Stimulated activated CD4-positive, alpha-beta T cell treated with anti-CD3 and anti-CD28 coated beads, Interleukin-12 subunit alpha, Interleukin-12 subunit beta, amount 100 ng/mL, for 24 hours (primary cell): ENCODE measurements around the gene ESF1.

Experiments used
- DNase-seq, 2 experiments: peaks; one replicate each; pipeline ENCODE4 v3.0.0-alpha.2; 2020; ENCODE audit warnings: low read depth in 2 of 2

Gene ESF1, protein sequence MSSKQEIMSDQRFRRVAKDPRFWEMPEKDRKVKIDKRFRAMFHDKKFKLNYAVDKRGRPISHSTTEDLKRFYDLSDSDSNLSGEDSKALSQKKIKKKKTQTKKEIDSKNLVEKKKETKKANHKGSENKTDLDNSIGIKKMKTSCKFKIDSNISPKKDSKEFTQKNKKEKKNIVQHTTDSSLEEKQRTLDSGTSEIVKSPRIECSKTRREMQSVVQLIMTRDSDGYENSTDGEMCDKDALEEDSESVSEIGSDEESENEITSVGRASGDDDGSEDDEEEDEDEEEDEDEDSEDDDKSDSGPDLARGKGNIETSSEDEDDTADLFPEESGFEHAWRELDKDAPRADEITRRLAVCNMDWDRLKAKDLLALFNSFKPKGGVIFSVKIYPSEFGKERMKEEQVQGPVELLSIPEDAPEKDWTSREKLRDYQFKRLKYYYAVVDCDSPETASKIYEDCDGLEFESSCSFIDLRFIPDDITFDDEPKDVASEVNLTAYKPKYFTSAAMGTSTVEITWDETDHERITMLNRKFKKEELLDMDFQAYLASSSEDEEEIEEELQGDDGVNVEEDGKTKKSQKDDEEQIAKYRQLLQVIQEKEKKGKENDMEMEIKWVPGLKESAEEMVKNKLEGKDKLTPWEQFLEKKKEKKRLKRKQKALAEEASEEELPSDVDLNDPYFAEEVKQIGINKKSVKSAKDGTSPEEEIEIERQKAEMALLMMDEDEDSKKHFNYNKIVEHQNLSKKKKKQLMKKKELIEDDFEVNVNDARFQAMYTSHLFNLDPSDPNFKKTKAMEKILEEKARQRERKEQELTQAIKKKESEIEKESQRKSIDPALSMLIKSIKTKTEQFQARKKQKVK

DNA sequence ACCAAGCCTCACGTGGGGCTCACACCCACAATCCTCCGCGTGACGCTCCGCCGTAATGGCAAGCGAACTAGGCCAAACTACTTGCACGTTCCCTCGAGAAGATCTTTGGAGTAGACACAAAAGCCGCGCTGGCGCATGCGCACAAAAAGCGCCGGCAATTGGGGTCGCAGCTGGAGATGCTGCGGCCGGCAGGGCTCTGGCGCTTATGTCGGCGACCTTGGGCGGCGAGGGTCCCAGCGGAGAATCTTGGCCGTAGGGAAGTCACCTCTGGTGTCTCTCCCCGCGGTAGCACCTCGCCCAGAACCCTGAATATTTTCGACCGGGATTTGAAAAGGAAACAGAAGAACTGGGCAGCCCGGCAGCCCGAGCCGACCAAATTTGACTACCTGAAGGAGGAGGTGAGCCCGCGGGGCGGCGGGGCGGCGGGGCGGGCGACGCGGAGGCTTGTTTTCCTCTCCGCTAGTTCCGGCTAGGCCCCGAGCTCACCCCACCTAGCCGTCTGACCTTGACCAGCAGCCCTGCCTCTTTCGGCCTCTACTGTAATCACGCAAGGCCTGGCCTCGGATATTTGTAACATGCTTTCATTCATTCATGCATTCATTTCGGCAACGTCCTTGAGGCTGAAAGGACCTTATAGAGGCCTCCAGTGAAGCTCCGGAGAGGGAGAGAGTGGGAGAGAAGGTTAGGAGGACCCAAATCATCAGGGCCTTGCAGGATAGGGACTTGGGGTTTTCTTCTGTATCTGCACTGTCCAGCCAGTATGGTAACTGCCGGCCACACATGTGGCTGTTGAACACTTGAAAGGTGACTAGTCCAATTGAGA is at the start of gene ESF1, which contains the start of gene NDUFAF5:
Gene ESF1, minus strand, starts transcription at position 27 of the 823 bp plus-strand sequence. CDS start 1,779 bp downstream, outside the sequence.
Gene NDUFAF5, plus strand, starts transcription at position 136 of the 823 bp plus-strand sequence. Its CDS starts 41 bp downstream, at position 177.
- DNase-seq = peak; percentile 83 to 86

DNA sequence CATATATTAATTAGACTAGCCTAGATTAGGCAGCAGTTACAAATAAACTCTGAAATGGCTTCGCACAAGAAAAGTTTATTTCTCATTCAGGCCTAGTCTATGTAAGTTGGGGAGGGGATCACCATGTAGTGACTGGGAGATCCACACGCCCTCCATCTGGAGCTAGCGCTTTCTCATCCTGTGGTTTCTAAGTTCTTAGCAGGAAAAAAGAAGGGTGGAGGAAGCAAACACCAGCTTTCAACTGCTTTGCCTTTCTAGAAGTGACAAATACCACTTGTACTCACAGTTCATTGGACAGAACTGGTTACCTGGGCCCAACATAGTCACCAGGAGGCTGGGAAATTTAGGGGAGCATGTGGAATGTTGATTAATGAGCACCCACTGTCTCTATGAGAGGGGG is 46.8 kb upstream of the ESF1 start:
- no peak for DNase-seq

DNA sequence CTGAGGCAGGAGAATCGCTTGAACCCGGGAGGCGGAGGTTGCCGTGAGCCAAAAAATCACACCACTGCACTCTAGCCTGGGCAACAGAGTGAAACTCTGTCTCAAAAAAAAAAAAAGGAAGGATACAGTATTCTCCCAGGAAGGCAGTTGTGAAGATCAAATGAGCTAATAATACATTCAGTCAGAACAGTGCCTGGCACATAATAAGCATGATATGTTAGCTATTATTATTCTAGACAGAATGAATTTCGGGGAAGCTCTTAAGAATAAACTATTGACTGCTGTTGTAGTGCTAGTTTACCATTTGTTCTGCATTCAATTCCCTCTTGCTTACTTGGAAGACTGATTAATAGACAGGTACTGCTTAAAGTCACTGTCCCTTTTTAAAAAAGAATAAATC is 40.7 kb upstream of the ESF1 start:
- no peak for DNase-seq

DNA sequence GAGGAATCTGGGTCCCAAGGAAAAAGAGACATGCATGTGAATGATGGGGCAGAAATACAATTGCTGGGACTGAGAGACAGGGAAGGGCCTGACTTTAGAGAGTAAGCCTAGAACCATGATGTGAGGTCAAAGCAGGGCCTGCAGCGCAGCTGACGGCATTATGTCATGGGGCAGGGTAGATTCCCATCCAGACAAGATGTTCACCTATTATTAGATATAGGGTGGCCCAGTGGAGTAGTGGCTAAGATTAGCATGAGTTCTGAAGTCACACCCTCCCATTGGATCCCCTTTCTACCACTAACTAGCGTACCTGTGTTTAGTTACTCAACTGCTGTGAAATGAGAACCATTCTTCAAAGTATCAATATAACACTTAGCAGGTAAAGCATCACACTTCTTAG is 39.7 kb upstream of the ESF1 start:
- no peak for DNase-seq

DNA sequence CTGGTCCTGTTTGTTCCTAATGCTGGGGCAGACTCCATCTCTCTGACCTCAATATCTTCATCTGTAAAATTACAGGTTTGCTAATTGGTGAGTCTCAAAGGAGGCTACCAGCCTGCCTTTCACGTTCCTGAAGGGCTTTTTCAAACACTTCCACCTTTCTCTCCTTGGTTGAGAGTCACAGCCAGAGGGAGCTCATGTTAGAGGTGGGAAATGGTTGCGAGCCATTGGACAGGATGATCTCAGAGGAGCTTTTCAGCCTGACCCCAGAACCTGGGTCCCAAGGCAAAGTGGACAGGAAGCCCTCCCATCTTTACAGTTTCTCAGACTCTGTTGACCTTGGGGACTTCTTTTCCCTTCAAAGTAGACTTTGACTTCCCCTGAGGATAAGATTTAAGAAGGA is 37.7 kb upstream of the ESF1 start:
- DNase-seq = no peak

DNA sequence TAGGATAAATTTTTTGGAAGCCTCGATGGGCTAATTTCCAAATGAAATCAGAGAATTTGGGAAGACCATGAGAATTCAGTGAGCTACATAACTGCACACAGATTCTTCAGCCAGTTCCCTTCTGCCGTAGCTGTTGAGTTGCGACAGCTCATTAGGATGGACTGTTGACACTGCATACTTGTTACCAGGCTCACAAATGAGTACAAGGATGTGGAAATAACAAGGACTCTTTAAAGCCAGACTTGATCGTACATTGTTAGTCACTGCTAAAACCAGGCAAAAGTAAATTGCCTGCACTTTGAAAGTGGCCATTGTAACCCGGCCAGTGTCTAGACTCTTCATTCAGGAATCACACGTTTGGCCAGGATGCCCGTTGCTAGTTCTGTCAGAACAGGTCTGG is 37.2 kb upstream of the ESF1 start:
- DNase-seq = no peak

DNA sequence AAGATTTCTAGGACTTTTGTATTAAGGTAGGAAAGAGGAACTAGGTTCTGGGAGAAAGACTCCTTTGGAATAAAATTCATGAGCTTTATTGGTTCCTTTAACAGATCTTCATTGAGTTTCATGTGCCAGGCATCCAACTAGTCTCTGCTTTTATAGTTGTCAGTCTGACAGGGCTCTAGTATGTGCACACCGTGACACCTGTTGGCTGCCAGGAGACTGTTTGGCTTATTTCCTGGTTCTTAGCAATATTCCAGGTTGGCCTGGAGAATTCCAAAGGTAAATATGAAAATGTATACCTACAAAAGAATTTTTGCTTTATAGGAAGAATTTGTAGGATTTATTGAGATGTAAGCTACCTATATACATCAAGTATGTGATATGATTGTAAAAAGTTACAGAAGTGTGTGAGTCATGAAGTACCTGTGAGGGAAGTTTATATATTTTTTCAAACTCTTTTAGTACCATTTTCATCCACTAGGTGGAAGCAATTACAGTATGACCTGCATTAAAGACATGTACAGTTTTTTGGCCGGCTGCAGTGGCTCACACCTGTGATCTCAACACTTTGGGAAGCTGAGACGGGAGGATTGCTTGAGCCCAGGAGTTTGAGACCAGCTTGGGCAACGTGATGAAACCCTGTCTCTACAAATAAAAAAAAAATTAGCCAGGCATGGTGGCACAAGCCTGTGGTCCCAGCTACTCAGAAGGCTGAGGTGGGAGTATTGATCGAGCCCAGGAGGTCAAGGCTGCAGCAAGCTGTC is 35.3 kb upstream of the ESF1 start:
- DNase-seq = no peak

DNA sequence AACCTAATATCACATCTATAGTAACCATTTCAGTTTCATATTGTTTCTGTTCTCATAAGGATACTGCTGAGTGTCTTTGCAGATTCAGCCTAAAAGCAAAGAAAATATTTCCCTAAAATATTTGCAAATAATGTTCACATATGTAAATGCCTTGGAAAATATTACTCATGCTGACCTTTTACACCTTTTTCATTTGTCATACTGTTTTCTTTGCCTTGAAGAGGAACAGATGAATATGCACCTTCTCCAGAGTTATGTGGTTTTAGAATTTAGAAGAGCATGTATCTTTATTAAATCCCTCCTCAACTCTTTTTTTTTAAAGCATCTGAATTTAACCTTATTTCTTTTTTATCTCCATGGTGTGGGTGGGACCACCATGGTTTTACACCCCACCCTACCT is 32.6 kb upstream of the ESF1 start:
- DNase-seq = no peak

DNA sequence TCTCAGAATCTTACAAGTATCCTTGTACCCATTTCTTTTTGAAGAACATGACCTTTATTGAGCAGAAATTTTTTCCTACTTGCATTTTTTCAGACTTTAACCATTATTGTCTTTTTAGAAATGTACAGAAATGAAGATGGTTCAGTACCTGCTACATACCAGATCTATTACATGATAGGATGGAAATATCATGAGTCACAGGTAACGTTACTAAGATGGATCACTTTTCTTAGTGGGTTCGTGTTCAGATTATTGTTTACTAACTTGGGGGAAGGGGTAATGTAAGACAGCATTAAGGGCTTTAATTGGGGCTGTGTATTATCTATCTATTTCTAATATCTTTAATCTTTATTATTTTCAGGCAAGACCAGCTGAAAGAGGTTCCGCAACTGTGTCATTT is 32.0 kb upstream of the ESF1 start:
- DNase-seq = no peak

DNA sequence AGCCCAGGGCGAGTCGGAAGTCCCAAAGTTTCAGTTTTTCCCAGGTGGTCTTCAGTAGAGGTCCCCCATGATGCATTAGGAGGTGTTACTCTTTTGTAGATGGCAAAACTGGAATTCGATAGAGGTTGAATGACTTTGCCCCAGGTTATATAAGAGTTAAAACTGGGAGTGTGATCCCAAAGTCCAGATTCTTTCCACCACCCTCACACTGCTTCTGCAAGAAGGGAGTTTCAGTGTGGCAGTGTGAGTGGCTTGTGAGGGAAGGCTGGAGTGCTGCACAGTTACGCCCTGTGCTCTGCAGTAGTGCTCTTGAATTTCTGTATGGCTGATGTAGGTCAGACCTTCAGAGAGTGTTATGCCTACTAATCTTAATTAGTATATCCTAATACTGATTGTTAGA is 30.0 kb upstream of the ESF1 start:
- no peak for DNase-seq

DNA sequence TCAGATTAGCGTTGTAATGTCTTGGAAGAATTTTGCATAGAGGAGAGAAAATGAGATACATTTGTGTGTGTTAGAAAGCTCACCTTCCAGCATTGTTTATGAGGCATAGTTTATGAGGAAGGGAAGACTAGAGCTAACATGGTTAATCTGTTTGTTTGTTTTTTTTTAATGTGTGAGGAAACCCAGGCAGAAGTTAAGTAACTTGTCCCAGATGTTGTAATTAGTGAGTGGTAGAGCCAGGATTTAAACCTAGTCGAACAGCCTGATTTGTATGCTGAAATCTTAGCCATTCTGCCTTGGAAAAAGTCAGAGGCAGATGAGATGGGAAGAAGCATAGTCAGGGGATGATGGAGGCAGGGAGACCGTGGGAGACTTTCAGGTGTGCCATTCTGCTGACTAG is 29.2 kb upstream of the ESF1 start:
- no peak for DNase-seq

DNA sequence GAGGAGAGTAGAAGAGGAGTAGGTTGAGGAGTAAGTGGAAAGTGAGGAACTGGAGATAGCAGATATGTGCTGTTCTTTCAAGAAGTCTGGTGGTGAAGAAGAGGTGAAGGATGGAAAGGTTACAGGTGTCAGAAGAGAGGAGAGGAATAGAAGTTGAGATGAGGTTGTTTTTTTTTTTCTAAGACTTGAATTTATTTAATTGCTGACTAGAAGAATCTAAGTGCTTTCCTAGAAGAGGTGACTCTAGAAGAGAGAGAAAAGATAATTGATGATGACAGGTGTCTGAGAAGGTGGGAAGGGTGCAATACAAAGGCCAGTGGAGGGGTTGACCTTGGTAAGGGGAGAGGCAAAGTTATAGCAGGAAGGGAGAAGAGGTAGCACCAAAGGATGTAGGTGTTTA is 25.7 kb upstream of the ESF1 start:
- no peak for DNase-seq

DNA sequence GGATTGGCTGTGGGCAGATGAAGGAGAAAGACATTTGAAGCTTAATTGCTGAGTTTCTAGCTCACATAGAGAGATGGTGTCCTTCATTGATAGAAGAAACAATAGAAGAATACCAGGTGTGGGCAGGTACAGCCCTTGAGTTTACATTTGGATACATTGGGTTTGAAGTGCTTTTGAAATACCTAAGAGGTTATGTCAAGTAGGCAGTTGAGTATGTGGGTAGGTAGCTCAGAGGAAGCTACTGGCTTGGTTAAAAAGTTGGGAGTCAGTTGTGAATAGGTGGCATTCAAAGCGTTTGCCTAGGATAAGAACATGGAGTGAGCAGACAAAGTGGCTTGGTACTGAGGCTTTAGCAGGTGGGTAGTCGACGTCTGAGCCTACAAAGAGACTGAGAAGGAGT is 25.1 kb upstream of the ESF1 start:
- DNase-seq = no peak

DNA sequence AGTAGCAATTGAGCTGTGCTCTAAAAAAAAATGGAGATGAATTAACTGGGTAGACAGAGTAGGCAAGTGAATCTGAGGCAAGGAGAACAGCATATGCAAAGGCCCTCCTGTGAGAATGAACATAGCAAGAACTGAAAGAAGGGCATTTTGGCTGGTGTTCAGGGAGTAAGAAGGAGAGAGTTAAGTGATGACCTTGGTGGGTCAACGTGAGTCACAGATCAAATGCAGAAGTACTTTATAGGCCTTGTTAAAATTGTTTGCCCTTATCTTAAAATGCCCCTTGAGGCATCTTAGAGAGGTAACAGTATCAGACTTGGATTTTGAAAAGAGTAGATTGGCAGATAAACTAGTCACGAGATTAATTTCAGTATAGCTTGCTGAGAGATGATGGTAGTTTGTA is 24.7 kb upstream of the ESF1 start:
- no peak for DNase-seq

DNA sequence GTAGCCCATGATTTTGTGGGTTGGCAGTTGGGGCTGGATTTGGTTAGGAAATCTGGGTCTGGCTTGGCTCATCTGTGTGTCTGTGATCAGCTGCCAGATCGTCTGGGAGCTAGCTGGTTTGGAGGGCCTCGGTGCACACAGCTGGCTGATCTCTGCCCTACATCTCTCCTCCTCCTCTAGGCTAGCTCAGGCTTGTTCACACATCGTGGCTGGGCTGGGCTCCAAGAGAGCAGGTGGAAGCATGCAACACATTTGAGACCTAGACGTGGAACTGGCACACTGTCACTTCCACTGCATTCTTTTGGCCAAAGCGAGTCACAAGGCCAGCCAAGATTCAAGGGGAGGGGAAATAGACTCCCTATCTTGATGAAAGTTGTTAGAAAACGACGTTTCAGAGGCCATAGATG is 16.0 kb upstream of the ESF1 start:
- DNase-seq = no peak

DNA sequence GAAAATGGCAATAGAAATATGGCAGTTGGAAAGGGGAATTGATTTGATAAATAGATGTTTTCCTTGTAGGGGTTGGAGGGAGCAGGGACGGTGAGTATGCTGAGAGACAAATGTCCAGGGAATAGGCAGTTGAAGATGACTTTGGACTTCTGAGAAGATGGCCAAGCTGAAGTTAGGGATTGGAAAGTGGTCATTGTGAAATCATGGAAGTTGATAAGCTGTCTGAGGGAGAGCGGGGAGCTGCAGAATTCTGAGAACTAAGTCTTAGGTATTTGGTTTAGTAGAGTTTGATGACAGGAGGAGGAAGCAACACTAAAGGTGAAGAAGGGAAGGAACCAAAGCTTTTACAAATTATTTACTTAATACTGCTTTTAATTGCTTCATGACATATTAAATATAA is 15.3 kb upstream of the ESF1 start:
- DNase-seq = no peak

DNA sequence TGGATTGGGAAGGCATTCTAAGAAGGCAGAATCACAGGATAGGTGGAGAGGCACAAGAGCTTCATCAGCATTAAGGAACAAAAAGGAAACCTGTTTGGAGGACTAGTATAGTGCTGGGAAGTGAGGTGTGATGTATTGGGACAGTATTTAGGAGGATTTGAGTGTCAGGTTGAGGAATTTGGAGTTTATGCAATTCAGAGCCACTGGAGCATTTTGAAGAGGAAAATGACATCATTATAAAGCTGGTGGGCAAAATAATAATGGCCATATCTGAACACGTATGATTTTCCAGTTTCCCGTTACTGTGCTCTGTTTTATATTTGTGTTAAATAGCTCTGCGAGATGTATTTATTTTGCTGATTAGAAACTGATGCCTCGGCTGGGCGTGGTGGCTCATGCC is 14.3 kb upstream of the ESF1 start:
- no peak for DNase-seq

DNA sequence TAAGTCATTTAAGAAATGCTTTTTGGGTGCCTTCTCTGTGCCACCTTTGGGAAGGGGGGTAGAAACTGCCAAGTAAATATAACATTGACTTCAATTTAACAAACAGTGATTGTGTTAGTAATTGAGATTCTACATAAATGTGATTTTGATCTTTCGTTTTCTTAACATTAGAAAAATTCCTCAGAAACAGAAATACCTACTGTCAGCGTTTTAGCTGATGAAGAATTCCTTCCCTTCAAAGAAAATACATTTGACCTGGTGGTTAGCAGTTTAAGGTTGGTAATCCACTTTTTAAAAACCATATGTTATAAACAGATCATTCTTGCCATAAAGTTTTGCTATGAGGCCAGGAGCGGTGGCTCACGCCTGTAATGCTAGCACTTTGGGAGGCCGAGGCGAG is 9.9 kb upstream of the ESF1 start:
- no peak for DNase-seq

DNA sequence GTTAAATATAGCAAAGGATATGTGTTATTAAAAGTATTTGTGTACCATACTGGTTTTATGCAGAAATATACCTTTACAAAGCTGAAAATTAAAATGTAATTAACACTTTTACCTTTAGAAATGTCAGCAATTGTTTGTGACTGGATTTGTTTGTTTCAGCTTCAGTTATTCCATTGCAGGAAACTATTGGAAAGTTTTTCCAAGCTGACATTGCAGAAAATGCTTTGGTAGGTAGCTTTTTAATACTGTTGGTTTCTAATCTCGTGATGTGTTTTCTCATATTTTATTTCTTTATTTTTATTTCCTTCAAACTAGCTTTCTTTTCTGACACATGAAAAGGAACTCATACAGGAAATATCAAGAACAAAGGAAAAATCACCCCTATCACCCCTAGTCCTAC is 8.3 kb upstream of the ESF1 start:
- no peak for DNase-seq

DNA sequence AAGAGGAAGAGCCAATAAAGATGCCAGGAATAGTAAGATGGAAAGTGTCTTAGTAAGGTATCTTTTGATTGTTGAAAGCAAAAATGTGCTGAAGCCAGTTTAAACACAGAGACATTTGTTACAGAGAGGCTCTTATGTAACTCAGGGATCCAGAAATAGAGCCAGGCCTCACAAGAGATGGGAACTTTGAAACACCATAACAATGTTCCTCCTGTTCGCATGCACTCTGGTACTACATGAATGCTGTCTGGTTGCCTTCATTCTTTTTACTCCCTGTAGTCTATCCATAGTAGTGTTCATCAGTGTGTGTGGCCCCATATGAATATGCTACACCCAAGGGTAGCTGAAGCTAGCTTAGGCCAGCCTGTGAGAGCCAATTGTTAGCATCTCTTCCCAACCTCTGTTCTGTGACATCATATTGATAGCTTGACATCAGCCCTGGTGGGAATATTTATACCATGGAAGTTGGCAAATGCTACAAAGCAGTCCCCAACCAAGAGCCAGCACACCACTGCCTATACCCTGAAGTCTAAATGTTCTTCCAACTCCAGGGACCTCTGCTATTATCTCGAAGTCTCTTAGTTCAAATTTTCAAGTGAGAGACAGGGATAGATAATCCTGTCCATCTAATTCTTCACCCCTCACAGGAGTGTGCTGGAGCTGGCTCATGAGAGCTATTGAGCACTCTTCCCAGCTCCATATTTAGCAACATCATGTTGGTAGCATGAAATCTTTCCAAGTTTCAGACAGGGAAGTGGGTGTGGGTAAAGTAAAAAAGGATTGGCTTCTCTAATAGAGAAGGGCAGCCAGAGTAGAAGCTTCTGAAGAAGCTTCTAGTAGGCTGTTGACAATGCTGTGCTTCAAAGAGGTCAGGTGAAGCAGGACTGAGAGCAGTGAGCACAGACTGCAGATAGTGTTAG is 7.1 kb upstream of the ESF1 start:
- DNase-seq = no peak
